ENCODE results near the gene PDIA5.
"Not testable (repeated sequence)": the region's sequence is repeated elsewhere in the genome, so short reads cannot be mapped to it uniquely, and the experiment has no call there.

DNA sequence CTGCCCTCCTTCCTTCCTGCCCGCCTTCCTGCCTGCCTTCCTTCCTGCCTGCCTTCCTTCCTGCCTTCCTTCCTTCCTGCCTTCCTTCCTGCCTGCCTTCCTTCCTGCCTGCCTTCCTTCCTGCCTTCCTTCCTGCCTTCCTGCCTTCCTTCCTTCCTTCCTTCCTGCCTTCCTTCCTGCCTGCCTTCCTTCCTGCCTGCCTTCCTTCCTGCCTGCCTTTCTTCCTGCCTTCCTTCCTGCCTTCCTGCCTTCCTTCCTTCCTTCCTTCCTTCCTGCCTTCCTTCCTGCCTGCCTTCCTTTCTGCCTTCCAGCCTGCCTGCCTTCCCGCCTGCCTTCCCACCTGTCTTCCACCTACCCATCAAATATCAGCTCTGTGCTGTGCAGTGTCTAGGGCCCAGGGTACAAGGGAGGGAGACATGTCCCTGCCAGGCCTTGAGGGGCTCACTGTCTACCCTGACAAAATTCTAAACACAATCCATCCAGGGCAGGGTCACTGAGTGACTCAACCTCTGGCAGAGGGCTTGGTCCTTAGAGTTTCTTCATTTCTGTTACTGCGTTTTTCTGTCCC is 85.1 kb downstream of the PDIA5 start:
- TF ChIP-seq, protein P1, sequence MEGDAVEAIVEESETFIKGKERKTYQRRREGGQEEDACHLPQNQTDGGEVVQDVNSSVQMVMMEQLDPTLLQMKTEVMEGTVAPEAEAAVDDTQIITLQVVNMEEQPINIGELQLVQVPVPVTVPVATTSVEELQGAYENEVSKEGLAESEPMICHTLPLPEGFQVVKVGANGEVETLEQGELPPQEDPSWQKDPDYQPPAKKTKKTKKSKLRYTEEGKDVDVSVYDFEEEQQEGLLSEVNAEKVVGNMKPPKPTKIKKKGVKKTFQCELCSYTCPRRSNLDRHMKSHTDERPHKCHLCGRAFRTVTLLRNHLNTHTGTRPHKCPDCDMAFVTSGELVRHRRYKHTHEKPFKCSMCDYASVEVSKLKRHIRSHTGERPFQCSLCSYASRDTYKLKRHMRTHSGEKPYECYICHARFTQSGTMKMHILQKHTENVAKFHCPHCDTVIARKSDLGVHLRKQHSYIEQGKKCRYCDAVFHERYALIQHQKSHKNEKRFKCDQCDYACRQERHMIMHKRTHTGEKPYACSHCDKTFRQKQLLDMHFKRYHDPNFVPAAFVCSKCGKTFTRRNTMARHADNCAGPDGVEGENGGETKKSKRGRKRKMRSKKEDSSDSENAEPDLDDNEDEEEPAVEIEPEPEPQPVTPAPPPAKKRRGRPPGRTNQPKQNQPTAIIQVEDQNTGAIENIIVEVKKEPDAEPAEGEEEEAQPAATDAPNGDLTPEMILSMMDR (IDR thresholded peaks at IDR 0.05): not testable (repeated sequence)
- not testable (repeated sequence) for TF ChIP-seq POLR2A, POLR2AphosphoS5, EP300 (IDR thresholded peaks at IDR 0.05)

Data from upper lobe of left lung (tissue), 4 donors.